Measurements from ENCODE around the gene ZNF507. TPM values are rescaled to one million over a fixed set of nuclear protein-coding genes. Genes with fewer than 3 reads are reported as not detected.

Gene ZNF507
- total and polyA plus RNA-seq, 4 donors, result 2.9 to 14.1 (median 7.1) TPM

DNA sequence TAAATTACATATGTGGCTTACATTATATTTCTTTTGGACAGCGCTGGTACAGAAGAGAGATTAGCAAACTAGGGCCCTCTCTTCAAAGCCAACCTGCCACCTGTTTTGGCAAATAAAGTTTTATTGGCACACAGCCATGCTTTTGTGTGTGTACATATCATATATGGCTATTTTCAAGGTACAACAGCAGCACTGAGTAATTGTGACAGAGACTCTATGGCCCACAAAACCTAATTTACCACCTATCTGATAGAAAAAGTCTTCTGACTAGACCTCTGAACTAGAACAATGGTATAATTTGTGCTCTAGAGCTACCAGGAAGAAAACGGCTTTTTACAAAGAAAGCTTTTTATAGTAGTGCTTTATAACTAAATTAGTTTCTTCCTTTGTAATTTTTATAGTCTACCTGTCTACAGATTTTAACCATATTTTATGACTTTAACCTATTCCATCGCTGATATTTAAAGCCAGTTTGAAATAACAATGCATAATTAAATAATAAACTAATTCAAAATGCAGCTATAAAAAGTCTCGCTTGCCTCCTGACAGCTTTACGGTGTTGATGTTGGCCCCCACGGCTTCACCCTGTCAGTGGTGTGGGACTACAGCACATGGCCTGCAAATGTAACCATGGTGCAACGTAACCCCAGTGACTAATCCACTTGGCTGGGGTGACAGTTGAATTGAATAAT, 42.4 kb downstream of the ZNF507 start:
- 88% methylated on average over 7 of the region's 7 CpGs for WGBS
- Histone ChIP-seq H3K36me3 (ENCODE audit: control insufficient read depth in 4 of 4, insufficient read depth in 3 of 4, low read depth in 1 of 4, low read length in 3 of 4) (peaks cover 2 to 8% (median 5%) of the 10 kb centered on the region in 4 donors), H3K4me1 (ENCODE audit: control insufficient read depth in 4 of 4, insufficient read depth in 4 of 4, low read length in 3 of 4) (no peaks in the 10 kb centered on the region), H3K9me3 (ENCODE audit: control insufficient read depth in 4 of 4, low read length in 3 of 4) (no peaks in the 10 kb centered on the region), H3K9ac (ENCODE audit: low read depth in 1 of 2, low read length in 2 of 2) (no peak overlapping the region), H3K27ac (ENCODE audit: low read depth in 1 of 2, low read length in 2 of 2) (no peak overlapping the region), H3K27me3 (ENCODE audit: control insufficient read depth in 4 of 4, insufficient read depth in 4 of 4, low read length in 3 of 4) (no peaks in the 10 kb centered on the region), H3K4me3 (ENCODE audit: low read depth in 1 of 3, low read length in 3 of 3) (no peak overlapping the region)
- no peak for TF ChIP-seq HNF4G (IDR thresholded peaks at IDR 0.05)
- no peak for TF ChIP-seq RAD21 (IDR thresholded peaks at IDR 0.05)
- no peak for TF ChIP-seq FOXA2 (IDR thresholded peaks at IDR 0.05)
- no peak for TF ChIP-seq EGR1 (IDR thresholded peaks at IDR 0.05; ENCODE audit: low read depth in 2 of 2)
- TF ChIP-seq, protein P1, sequence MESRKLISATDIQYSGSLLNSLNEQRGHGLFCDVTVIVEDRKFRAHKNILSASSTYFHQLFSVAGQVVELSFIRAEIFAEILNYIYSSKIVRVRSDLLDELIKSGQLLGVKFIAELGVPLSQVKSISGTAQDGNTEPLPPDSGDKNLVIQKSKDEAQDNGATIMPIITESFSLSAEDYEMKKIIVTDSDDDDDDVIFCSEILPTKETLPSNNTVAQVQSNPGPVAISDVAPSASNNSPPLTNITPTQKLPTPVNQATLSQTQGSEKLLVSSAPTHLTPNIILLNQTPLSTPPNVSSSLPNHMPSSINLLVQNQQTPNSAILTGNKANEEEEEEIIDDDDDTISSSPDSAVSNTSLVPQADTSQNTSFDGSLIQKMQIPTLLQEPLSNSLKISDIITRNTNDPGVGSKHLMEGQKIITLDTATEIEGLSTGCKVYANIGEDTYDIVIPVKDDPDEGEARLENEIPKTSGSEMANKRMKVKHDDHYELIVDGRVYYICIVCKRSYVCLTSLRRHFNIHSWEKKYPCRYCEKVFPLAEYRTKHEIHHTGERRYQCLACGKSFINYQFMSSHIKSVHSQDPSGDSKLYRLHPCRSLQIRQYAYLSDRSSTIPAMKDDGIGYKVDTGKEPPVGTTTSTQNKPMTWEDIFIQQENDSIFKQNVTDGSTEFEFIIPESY (IDR thresholded peaks at IDR 0.05), result no peak
- TF ChIP-seq JUND (IDR thresholded peaks at IDR 0.05), result no peak
- TF ChIP-seq, protein P2, sequence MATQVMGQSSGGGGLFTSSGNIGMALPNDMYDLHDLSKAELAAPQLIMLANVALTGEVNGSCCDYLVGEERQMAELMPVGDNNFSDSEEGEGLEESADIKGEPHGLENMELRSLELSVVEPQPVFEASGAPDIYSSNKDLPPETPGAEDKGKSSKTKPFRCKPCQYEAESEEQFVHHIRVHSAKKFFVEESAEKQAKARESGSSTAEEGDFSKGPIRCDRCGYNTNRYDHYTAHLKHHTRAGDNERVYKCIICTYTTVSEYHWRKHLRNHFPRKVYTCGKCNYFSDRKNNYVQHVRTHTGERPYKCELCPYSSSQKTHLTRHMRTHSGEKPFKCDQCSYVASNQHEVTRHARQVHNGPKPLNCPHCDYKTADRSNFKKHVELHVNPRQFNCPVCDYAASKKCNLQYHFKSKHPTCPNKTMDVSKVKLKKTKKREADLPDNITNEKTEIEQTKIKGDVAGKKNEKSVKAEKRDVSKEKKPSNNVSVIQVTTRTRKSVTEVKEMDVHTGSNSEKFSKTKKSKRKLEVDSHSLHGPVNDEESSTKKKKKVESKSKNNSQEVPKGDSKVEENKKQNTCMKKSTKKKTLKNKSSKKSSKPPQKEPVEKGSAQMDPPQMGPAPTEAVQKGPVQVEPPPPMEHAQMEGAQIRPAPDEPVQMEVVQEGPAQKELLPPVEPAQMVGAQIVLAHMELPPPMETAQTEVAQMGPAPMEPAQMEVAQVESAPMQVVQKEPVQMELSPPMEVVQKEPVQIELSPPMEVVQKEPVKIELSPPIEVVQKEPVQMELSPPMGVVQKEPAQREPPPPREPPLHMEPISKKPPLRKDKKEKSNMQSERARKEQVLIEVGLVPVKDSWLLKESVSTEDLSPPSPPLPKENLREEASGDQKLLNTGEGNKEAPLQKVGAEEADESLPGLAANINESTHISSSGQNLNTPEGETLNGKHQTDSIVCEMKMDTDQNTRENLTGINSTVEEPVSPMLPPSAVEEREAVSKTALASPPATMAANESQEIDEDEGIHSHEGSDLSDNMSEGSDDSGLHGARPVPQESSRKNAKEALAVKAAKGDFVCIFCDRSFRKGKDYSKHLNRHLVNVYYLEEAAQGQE (IDR thresholded peaks at IDR 0.05), result no peak
- TF ChIP-seq, protein P3, sequence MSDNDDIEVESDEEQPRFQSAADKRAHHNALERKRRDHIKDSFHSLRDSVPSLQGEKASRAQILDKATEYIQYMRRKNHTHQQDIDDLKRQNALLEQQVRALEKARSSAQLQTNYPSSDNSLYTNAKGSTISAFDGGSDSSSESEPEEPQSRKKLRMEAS (IDR thresholded peaks at IDR 0.05), result no peak
- TF ChIP-seq GABPA (IDR thresholded peaks at IDR 0.05 in 1 of 2, conservative IDR thresholded peaks at IDR 0.05 in 1 of 2), result no peak
- TF ChIP-seq, protein P4, sequence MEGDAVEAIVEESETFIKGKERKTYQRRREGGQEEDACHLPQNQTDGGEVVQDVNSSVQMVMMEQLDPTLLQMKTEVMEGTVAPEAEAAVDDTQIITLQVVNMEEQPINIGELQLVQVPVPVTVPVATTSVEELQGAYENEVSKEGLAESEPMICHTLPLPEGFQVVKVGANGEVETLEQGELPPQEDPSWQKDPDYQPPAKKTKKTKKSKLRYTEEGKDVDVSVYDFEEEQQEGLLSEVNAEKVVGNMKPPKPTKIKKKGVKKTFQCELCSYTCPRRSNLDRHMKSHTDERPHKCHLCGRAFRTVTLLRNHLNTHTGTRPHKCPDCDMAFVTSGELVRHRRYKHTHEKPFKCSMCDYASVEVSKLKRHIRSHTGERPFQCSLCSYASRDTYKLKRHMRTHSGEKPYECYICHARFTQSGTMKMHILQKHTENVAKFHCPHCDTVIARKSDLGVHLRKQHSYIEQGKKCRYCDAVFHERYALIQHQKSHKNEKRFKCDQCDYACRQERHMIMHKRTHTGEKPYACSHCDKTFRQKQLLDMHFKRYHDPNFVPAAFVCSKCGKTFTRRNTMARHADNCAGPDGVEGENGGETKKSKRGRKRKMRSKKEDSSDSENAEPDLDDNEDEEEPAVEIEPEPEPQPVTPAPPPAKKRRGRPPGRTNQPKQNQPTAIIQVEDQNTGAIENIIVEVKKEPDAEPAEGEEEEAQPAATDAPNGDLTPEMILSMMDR (IDR thresholded peaks at IDR 0.05; ENCODE audit: low read depth, low read length, missing input control), result no peak
- no peak for TF ChIP-seq TAF1 (conservative IDR thresholded peaks at IDR 0.05)
- DNase-seq (ENCODE audit: low spot score), result no peak

- H3K27me3 ChIP-seq (ENCODE audit: control insufficient read depth in 4 of 4, insufficient read depth in 4 of 4, low read length in 3 of 4), result no peaks in the 10 kb centered on the region
- H3K4me3 ChIP-seq (ENCODE audit: low read depth in 1 of 3, low read length in 3 of 3), result no peak overlapping the region
- no peaks in the 10 kb centered on the region for H3K9me3 ChIP-seq (ENCODE audit: control insufficient read depth in 4 of 4, low read length in 3 of 4)
- peaks cover 0 to 3% (median under 1%) of the 10 kb centered on the region in 4 donors for H3K36me3 ChIP-seq (ENCODE audit: control insufficient read depth in 4 of 4, insufficient read depth in 3 of 4, low read depth in 1 of 4, low read length in 3 of 4)
- H3K9ac ChIP-seq (ENCODE audit: low read depth in 1 of 2, low read length in 2 of 2), result no peak overlapping the region
- 92% methylated on average over 3 of the region's 3 CpGs for WGBS
- no peak overlapping the region for H3K27ac ChIP-seq (ENCODE audit: low read depth in 1 of 2, low read length in 2 of 2)
- DNase-seq (ENCODE audit: low spot score), result no peak
- H3K4me1 ChIP-seq (ENCODE audit: control insufficient read depth in 4 of 4, insufficient read depth in 4 of 4, low read length in 3 of 4), result no peaks in the 10 kb centered on the region
- TF ChIP-seq RXRA (IDR thresholded peaks at IDR 0.05) (no peak), TAF1 (conservative IDR thresholded peaks at IDR 0.05) (no peak), HNF4A (conservative IDR thresholded peaks at IDR 0.05) (no peak), YY1 (IDR thresholded peaks at IDR 0.05) (no peak), RAD21 (IDR thresholded peaks at IDR 0.05) (no peak), GABPA (IDR thresholded peaks at IDR 0.05 in 1 of 2, conservative IDR thresholded peaks at IDR 0.05 in 1 of 2) (no peak), HNF4G (IDR thresholded peaks at IDR 0.05) (no peak), JUND (IDR thresholded peaks at IDR 0.05) (no peak)
- TF ChIP-seq, protein P3 (IDR thresholded peaks at IDR 0.05), result no peak
- TF ChIP-seq, protein P4 (IDR thresholded peaks at IDR 0.05; ENCODE audit: low read depth, low read length, missing input control), result no peak
- TF ChIP-seq, protein P5, sequence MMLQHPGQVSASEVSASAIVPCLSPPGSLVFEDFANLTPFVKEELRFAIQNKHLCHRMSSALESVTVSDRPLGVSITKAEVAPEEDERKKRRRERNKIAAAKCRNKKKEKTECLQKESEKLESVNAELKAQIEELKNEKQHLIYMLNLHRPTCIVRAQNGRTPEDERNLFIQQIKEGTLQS (IDR thresholded peaks at IDR 0.05), result no peak
- TF ChIP-seq, protein P1 (IDR thresholded peaks at IDR 0.05), result no peak
These were observed 43.0 kb downstream of the ZNF507 start for GRCh38 chr19:32388393-32388855.

All from liver (tissue), 9 donors.